ENCODE data around the gene PKNOX1.
"Not testable (repeated sequence)": the region's sequence is repeated elsewhere in the genome, so short reads cannot be mapped to it uniquely, and the experiment has no call there.

DNA sequence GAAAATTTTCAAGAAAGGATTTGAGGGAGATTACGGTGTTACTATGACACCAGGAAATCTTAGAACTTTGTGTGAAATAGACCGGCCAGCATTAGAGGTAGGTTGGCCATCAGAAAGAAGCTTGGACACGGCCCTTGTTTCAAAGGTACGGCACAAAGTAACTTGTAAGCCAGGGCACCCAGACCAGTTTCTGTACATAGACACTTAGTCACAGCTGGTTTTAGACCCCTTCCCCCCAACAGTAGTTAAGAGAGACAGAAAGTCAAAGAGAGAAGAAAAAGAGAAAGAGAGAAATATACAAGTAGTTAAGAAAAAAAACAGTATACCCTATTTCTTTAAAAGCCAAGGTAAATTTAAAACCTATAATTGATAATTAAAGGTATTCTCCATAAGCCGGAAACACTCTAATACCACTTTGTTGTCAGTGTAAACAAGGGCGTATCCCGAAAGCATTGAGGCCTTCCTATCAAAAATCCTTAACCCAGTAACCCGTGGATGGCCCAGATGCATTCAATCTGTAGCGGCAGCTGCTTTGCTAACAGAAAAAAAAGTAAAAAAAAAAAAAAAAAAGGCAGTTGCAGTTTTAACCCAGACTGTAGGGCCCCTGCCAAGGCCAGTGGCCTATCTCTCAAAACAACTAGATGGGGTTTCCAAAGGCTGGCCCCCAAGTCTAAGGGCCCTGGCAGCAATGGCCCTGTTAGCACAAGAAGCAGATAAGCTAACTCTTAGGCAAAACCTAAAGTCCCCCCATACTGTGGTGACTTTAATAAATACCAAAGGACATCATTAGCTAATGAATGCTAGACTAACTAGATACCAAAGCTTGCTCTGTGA lies 41.0 kb upstream of the PKNOX1 start:
- TF ChIP-seq, protein P1, sequence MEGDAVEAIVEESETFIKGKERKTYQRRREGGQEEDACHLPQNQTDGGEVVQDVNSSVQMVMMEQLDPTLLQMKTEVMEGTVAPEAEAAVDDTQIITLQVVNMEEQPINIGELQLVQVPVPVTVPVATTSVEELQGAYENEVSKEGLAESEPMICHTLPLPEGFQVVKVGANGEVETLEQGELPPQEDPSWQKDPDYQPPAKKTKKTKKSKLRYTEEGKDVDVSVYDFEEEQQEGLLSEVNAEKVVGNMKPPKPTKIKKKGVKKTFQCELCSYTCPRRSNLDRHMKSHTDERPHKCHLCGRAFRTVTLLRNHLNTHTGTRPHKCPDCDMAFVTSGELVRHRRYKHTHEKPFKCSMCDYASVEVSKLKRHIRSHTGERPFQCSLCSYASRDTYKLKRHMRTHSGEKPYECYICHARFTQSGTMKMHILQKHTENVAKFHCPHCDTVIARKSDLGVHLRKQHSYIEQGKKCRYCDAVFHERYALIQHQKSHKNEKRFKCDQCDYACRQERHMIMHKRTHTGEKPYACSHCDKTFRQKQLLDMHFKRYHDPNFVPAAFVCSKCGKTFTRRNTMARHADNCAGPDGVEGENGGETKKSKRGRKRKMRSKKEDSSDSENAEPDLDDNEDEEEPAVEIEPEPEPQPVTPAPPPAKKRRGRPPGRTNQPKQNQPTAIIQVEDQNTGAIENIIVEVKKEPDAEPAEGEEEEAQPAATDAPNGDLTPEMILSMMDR (IDR thresholded peaks at IDR 0.05): not testable (repeated sequence)
- not testable (repeated sequence) for TF ChIP-seq POLR2A (IDR thresholded peaks at IDR 0.05)
